Kidney epithelial cell (primary cell): Measurements from ENCODE around the gene SRM. TPM values are rescaled to one million over a fixed set of nuclear protein-coding genes. Genes with fewer than 3 reads are reported as not detected.

ENCODE experiments used
- DNase-seq: peaks from one replicate; pipeline ENCODE4 v3.0.0-alpha.2; 2010; ENCODE audit warnings: low read depth
- H3K27me3 ChIP-seq: 2 replicates; pipeline ENCODE4 v1.6.0; 2011; ENCODE audit warnings: low read length; ENCODE audit not compliant: control insufficient read depth, insufficient read depth
- H3K36me3 ChIP-seq: 2 replicates; pipeline ENCODE4 v1.5.1; 2011; ENCODE audit warnings: low read length; ENCODE audit not compliant: control insufficient read depth, insufficient read depth
- H3K4me3 ChIP-seq: 2 replicates; pipeline ENCODE4 v1.5.1; 2011; ENCODE audit warnings: low read depth, mild to moderate bottlenecking, control low read depth, low read length
- CTCF ChIP-seq: IDR thresholded peaks from 2 replicates; pipeline ENCODE4 v1.5.1; 2011; ENCODE audit warnings: mild to moderate bottlenecking, moderate library complexity, low read length, control low read depth, inconsistent platforms; ENCODE audit not compliant: insufficient read depth, poor library complexity, severe bottlenecking
- total RNA-seq: library from RNA; depleted of rRNA; stranded (reverse); fragments of >200 nt; gene quantifications from 2 replicates; pipeline ENCODE4 v1.2.3, GENCODE V29; 2015

Gene SRM
- total RNA-seq, 1 donor from 2014 or later = 75.0 TPM

- no peak for TF ChIP-seq CTCF
- Histone ChIP-seq H3K36me3 (peaks cover 4% of the 10 kb centered on the region), H3K4me3 (no peak overlapping the region), H3K27me3 (no peaks in the 10 kb centered on the region)
- no peak for DNase-seq
Observed at GRCh38 chr1:11072216-11072917, 12.5 kb upstream of the SRM start.

- Histone ChIP-seq H3K27me3 (no peaks in the 10 kb centered on the region), H3K4me3 (no peak overlapping the region), H3K36me3 (peaks cover 4% of the 10 kb centered on the region)
- TF ChIP-seq CTCF = no peak
- DNase-seq = no peak
Observed at GRCh38 chr1:11071463-11072215, 11.8 kb upstream of the SRM start.

- no peaks in the 10 kb centered on the region for H3K27me3 ChIP-seq
- H3K4me3 ChIP-seq = no peak overlapping the region
- TF ChIP-seq CTCF = no peak
- no peak for DNase-seq
- peaks cover 4% of the 10 kb centered on the region for H3K36me3 ChIP-seq
Observed at GRCh38 chr1:11070876-11071275, 11.1 kb upstream of the SRM start.

GRCh38 chr1:11068600-11069473 lies 9.0 kb upstream of the SRM start:
- TF ChIP-seq CTCF = no peak
- peaks cover 4% of the 10 kb centered on the region for H3K36me3 ChIP-seq
- DNase-seq = no peak

GRCh38 chr1:11067716-11068599 lies 8.1 kb upstream of the SRM start:
- DNase-seq = no peak
- no peak for TF ChIP-seq CTCF
- Histone ChIP-seq H3K27me3 (no peaks in the 10 kb centered on the region), H3K4me3 (no peak overlapping the region), H3K36me3 (peaks cover 4% of the 10 kb centered on the region)

More at GRCh38 chr1:11068600-11069473, 9.0 kb upstream of the SRM start:
- no peak overlapping the region for H3K4me3 ChIP-seq
- H3K27me3 ChIP-seq = no peaks in the 10 kb centered on the region
